Endothelial cell of umbilical vein (primary cell): ENCODE results near the gene CD99L2. TPM values are rescaled to one million over a fixed set of nuclear protein-coding genes. Genes with fewer than 3 reads are reported as not detected.

Source experiments
- BruUV-seq: library from RNA; stranded (reverse); fragments of 400-500 nt; replicated peaks from 2 replicates; lab custom pipeline; 2021; lab: Mats Ljungman, UMichigan
- CTCF ChIA-PET: fragments of 300-600, 350-600 bp; sonication (Branson Sonifier 250); formaldehyde crosslinking; loops from one replicate; lab custom pipeline; 2021; ENCODE audit warnings: antibody characterized with exemption, inconsistent platforms; lab: Charles Lee
- POLR2A ChIA-PET: fragments of 300-600, 350-600 bp; sonication (Branson Sonifier 250); formaldehyde crosslinking; loops from one replicate; lab custom pipeline; 2021; ENCODE audit warnings: antibody characterized with exemption, inconsistent platforms; lab: Charles Lee
- DNase-seq: peaks from one replicate; pipeline ENCODE4 v3.0.0-alpha.2; 2011; ENCODE audit warnings: low read depth, low spot score
- FAIRE-seq: peaks from 2 replicates; lab custom pipeline; 2011; peaks lifted over from hg19 to GRCh38; lab: Jason Lieb, UNC
- H2AFZ ChIP-seq: 2 replicates; pipeline ENCODE4 v1.6.0; 2012; ENCODE audit warnings: low read depth, low read length, control low read depth, inconsistent platforms
- H3K27ac ChIP-seq: 2 replicates; pipeline ENCODE4 v1.5.1; 2011; ENCODE audit warnings: low read depth, mild to moderate bottlenecking, control low read depth, low read length, moderate library complexity; ENCODE audit not compliant: insufficient read depth
- H3K27me3 ChIP-seq, 2 experiments: 2 replicates each; pipeline versions ENCODE4 v1.6.0 to v1.6.1; 2011; ENCODE audit warnings: low read length in 2 of 2, mixed read lengths in 1 of 2; ENCODE audit not compliant: control insufficient read depth in 2 of 2, insufficient read depth in 2 of 2
- H3K36me3 ChIP-seq, 2 experiments: 2 replicates in 1 of 2; 3 replicates in 1 of 2; pipeline ENCODE4 v1.5.1; 2011; ENCODE audit warnings: low read length in 2 of 2, mild to moderate bottlenecking in 1 of 2, moderate library complexity in 1 of 2; ENCODE audit not compliant: control insufficient read depth in 2 of 2, insufficient read depth in 2 of 2; ENCODE audit errors: extremely low read depth in 1 of 2
- H3K4me1 ChIP-seq: 3 replicates; pipeline ENCODE4 v1.5.1; 2011; ENCODE audit warnings: mild to moderate bottlenecking, low read length; ENCODE audit not compliant: control insufficient read depth, insufficient read depth; ENCODE audit errors: extremely low read depth
- H3K4me2 ChIP-seq: 2 replicates; pipeline ENCODE4 v1.6.1; 2011; ENCODE audit warnings: low read length, control low read depth, mixed read lengths; ENCODE audit not compliant: insufficient read depth
- H3K4me3 ChIP-seq, 3 experiments: fragments of 200-600 bp in 1 of 3; sonication (generic), shearing (Covaris generic) in 1 of 3; replicated peaks in 1 of 3; 2 replicates each; pipeline ENCODE4 v1.5.1; 2011 to 2016; ENCODE audit warnings: control low read depth in 3 of 3, low read length in 3 of 3, mild to moderate bottlenecking in 2 of 3, inconsistent platforms in 1 of 3, low read depth in 1 of 3, moderate library complexity in 1 of 3; ENCODE audit not compliant: insufficient read depth in 1 of 3
- H3K79me2 ChIP-seq: 2 replicates; pipeline ENCODE4 v1.6.0; 2012; ENCODE audit warnings: low read length, inconsistent platforms; ENCODE audit not compliant: control insufficient read depth, insufficient read depth
- H3K9ac ChIP-seq: replicated peaks from 2 replicates; pipeline ENCODE3; 2011; ENCODE audit warnings: low read length, control low read depth; ENCODE audit not compliant: insufficient read depth; ENCODE audit errors: extremely low read depth
- H3K9me1 ChIP-seq: replicated peaks from 3 replicates; pipeline ENCODE4 v1.6.0; 2011; ENCODE audit warnings: mild to moderate bottlenecking, low read length; ENCODE audit not compliant: control insufficient read depth, insufficient read depth; ENCODE audit errors: extremely low read depth
- H3K9me3 ChIP-seq: replicated peaks from 2 replicates; pipeline ENCODE4 v1.5.1; 2012; ENCODE audit warnings: low read length, inconsistent platforms; ENCODE audit not compliant: control insufficient read depth, insufficient read depth
- H4K20me1 ChIP-seq: replicated peaks from 2 replicates; pipeline ENCODE3; 2011; ENCODE audit warnings: mild to moderate bottlenecking, low read length; ENCODE audit not compliant: control insufficient read depth, insufficient read depth; ENCODE audit errors: extremely low read depth
- FOS ChIP-seq: IDR thresholded peaks from 2 replicates; pipeline ENCODE4 v1.6.1; 2011; ENCODE audit warnings: mild to moderate bottlenecking, low read length, moderate library complexity, borderline replicate concordance; ENCODE audit not compliant: insufficient read depth
- GATA2 ChIP-seq: IDR thresholded peaks from 2 replicates; pipeline ENCODE4 v1.7.0; 2011; ENCODE audit warnings: low read depth, mild to moderate bottlenecking, moderate library complexity, mixed read lengths, low read length; ENCODE audit not compliant: insufficient read length, insufficient read depth
- MAX ChIP-seq: IDR thresholded peaks from 2 replicates; pipeline ENCODE4 v1.6.1; 2011; ENCODE audit not compliant: insufficient read depth, insufficient read length
- dilution Hi-C: fragments of 300-500 bp; cut with MboI; formaldehyde crosslinking; loops from one replicate; pipeline ENCODE4 v1.15.0; 2019; ENCODE audit warnings: low sequenced_read_pairs; ENCODE audit not compliant: extremely low pct_ligation_motif_present
- intact Hi-C: fragments of 100-400 bp; cut with micrococcal nuclease; formaldehyde crosslinking; loops from one replicate; pipeline ENCODE4 v1.10.0; 2022
- polyA plus RNA-seq, 4 experiments: library from polyadenylated mRNA; depleted of rRNA in 3 of 4; stranded (reverse) in 3 of 4; unstranded in 1 of 4; fragments of >200 nt; gene quantifications; 2 replicates each; pipeline versions ENCODE4 v1.2.1 to v1.2.3, GENCODE V29; 2011 to 2012; ENCODE audit warnings: missing spikeins in 1 of 4
- total RNA-seq: library from RNA; stranded (reverse); gene quantifications from 2 replicates; pipeline ENCODE4 v1.2.3, GENCODE V29; 2021
- TF ChIP-seq, protein P1 (sequence below), 2 donors: IDR thresholded peaks; 1 replicate in 1 of 2; 2 replicates in 1 of 2; pipeline ENCODE4 v1.5.1; 2011; ENCODE audit warnings: low read length in 2 of 2, mild to moderate bottlenecking in 2 of 2, moderate library complexity in 2 of 2, control low read depth in 1 of 2, inconsistent platforms in 1 of 2, low read depth in 1 of 2; ENCODE audit not compliant: insufficient read depth in 1 of 2; ENCODE audit errors: extremely low read depth in 1 of 2

The CD99L2 gene
- total and polyA plus RNA-seq, 2 donors (not counting 3 experiments of a cell fraction or from before 2014, with no cell fraction given) = 33.2 to 43.4 TPM

DNA sequence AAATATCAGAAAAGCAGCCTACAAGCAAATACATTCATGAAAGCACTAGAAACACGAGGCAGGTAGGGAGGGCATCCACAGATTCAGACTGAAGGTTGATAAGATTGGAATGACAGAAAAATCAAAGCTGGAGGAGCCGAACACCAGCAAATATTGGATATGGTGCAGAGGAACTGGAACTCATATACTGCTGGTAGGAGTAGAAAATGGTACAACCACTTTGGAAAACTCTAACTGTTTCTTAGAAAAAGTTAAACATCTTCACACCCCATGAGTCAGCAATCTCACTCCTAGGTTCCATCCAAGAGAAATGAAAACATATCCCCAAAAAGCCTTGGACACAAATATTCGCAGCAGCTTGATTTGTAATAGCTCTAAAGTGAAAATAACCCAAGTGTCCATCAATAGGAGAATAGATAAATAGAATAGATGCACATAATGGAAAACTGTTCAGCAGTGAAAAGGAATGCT, 27.1 kb downstream of the CD99L2 start:
- H3K4me1 ChIP-seq = peaks cover 2% of the 10 kb centered on the region
- H2AFZ ChIP-seq = no peak overlapping the region
- DNase-seq = no peak
- peak; percentile 64 for FAIRE-seq
- ChIA-PET POLR2A (no interaction called here), CTCF (no interaction called here)
- H3K4me3 ChIP-seq = no peak overlapping the region
- H3K79me2 ChIP-seq = no peaks in the 10 kb centered on the region
- H3K4me2 ChIP-seq = no peak overlapping the region
- dilution Hi-C loops (no loop called here), intact Hi-C loops (no loop called here)
- no peaks in the 10 kb centered on the region for H3K36me3 ChIP-seq
- no peak overlapping the region for H3K27ac ChIP-seq
- no peaks in the 10 kb centered on the region for H4K20me1 ChIP-seq
- no peak for TF ChIP-seq FOS
- TF ChIP-seq, protein P1, sequence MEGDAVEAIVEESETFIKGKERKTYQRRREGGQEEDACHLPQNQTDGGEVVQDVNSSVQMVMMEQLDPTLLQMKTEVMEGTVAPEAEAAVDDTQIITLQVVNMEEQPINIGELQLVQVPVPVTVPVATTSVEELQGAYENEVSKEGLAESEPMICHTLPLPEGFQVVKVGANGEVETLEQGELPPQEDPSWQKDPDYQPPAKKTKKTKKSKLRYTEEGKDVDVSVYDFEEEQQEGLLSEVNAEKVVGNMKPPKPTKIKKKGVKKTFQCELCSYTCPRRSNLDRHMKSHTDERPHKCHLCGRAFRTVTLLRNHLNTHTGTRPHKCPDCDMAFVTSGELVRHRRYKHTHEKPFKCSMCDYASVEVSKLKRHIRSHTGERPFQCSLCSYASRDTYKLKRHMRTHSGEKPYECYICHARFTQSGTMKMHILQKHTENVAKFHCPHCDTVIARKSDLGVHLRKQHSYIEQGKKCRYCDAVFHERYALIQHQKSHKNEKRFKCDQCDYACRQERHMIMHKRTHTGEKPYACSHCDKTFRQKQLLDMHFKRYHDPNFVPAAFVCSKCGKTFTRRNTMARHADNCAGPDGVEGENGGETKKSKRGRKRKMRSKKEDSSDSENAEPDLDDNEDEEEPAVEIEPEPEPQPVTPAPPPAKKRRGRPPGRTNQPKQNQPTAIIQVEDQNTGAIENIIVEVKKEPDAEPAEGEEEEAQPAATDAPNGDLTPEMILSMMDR (IDR thresholded peaks at IDR 0.05; ENCODE audit: extremely low read depth in 1 of 2, insufficient read depth in 1 of 2, low read depth in 1 of 2, low read length in 2 of 2) = no peak
- no peak for TF ChIP-seq MAX
- TF ChIP-seq GATA2 = no peak
- BruUV-seq = no TSS peak
- no peak overlapping the region for H3K9ac ChIP-seq
- no peaks in the 10 kb centered on the region for H3K9me1 ChIP-seq
- no peaks in the 10 kb centered on the region for H3K27me3 ChIP-seq
- no peaks in the 10 kb centered on the region for H3K9me3 ChIP-seq
